ENCODE results near the gene GAMT. TPM values are rescaled to one million over a fixed set of nuclear protein-coding genes. Genes with fewer than 3 reads are reported as not detected.

GAMT gene
- total RNA-seq, 1 donor = 23.3 TPM

DNA sequence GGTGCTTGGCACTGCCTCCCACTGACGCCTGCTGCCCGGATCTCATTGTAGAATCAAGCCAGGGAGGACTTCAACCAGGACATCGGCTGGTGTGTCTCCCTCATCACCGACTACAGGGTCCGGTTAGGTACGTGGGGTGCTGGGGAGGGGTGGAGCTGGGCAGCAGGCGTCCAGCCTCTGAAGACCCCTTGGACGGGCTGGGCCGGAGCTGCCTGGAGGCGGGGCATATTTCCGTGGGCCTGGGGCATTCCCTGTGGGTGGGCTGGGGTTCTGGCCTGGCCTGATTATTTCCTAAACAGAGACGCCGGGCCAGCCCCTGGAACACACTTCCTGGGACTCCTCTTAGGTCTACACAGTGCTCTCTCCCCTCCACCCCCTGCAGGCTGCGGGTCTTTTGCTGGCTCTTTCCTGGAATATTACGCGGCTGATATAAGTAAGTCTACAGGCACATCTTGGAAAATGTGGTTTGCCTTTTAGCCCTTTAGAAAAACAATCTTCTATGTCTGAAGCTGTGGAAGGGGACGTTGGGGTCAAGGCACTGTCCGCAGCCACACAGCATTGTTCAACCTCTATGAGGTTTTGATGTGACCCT, 32.0 kb downstream of the GAMT start:
- H3K4me3 ChIP-seq (ENCODE audit: low read depth, low read length) = no peak overlapping the region
- DNase-seq (ENCODE audit: low read depth) = no peak
- TF ChIP-seq, protein P1, sequence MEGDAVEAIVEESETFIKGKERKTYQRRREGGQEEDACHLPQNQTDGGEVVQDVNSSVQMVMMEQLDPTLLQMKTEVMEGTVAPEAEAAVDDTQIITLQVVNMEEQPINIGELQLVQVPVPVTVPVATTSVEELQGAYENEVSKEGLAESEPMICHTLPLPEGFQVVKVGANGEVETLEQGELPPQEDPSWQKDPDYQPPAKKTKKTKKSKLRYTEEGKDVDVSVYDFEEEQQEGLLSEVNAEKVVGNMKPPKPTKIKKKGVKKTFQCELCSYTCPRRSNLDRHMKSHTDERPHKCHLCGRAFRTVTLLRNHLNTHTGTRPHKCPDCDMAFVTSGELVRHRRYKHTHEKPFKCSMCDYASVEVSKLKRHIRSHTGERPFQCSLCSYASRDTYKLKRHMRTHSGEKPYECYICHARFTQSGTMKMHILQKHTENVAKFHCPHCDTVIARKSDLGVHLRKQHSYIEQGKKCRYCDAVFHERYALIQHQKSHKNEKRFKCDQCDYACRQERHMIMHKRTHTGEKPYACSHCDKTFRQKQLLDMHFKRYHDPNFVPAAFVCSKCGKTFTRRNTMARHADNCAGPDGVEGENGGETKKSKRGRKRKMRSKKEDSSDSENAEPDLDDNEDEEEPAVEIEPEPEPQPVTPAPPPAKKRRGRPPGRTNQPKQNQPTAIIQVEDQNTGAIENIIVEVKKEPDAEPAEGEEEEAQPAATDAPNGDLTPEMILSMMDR (IDR thresholded peaks at IDR 0.05; ENCODE audit: insufficient read depth, low read depth, low read length) = no peak

DNA sequence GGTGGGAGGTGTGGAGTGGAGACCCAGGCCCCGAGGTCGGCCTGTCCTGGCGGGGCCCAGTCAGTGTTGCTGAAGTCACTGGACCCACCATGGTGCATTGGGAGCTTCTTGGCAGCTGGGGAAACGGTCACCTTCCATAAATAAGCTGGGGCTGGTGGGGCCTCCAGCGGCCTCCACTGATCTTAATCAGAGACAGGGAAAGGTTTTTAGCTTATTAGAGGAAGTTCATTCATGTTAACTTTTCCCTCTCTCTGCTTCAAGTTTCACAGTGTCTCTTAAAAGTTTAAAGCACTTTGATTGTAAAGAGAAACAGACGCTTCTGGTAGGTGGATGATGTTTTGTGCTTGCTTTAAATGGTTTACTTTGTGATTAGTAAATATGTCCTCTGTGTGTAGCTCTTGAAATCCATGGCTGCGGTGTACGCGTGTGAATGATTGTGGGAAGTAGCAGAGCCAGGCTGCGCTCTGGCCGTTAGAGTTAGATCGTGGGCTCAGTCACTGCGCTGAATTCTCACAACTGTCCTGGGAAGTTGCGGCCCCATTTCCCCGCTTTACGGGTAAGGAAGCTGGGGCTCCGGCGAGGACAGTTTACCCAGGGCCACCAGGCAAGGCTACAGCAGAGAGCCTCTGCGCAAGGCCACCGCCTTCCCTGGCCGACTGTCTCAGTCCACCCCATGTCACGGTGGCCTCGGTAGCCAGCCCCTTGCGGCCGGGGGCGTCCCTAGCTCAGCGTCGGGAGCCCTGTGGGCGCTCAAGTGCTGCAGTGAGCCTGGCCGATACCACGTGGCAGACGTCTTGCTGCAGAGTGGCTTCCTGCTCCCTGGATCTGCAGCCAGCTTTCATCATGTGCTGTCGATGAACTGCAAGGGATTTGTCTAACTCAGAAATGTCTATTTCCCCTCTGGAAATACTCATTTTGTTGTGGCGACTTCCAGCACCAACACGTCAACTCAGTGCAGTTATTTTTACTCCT, 34.2 kb downstream of the GAMT start:
- no peak for DNase-seq (ENCODE audit: low read depth)
- no peak overlapping the region for H3K4me3 ChIP-seq (ENCODE audit: low read depth, low read length)
- TF ChIP-seq, protein P1 (IDR thresholded peaks at IDR 0.05; ENCODE audit: insufficient read depth, low read depth, low read length) = no peak

DNA sequence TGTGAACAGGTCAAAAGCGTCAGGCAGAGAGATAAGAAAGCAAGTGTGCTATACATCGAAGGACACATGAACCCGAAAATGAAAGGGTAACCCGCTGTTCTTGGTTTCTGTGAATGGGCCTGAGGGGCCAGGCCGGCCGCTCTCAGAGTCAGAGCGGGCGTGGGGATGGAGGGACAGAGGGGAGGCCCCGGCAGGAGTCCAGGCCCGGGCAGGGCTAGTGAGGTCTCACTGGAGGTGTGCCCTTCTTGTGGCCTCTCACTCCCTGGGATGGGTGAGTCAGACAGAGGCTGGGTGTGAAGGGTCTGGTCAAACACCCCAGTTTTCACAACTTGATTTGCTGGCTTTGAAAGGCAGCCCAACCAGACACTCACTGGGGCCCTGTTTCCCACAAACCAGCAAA, 35.0 kb downstream of the GAMT start:
- no peak overlapping the region for H3K4me3 ChIP-seq (ENCODE audit: low read depth, low read length)
- DNase-seq (ENCODE audit: low read depth) = no peak
- TF ChIP-seq, protein P1 (IDR thresholded peaks at IDR 0.05; ENCODE audit: insufficient read depth, low read depth, low read length) = no peak

DNA sequence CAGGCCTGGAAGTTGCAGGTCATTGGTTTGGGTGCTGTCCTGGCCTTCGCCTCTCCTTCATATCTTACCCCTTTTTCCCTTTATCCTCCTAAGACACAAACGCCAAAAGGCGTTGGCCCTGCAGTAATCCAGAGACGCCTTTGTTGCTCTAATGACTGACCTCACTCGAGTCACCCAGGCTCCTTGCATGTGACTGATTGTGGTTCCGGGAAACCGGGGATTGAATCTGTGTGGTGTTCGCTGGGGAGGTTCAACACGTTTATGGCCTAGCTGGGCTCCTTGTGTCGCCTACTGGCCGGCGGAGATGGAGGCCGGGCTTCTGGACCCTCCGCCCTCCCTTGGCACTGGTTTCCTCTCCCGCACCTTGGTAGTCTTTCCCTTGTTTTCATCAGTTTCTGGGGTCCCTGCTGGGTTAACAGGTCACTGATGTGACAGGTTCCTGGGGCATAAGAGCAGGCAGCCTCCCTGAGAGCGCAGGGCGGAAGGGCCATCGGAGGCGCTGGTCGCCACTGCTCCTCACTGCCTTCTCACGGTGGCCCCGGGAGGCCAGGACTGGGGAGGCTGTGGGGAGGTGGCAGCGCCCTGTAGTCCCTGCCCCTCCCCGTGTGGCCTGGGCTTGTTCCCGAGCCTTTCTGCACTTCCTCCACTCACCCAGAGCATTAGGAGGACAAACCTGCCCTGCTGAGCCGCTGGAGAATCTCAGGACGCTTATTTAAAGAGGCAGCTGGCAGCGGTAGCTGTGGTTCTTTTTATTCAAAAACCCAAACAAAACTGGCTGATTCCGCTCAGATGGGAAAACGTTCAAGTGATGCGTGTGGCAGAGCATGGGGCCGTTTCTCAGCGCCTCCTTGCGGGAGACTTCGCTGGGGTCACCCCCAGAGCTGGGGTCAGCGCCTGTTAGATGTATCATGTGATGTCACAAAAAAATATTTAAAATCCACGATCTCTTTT, 35.7 kb downstream of the GAMT start:
- H3K4me3 ChIP-seq (ENCODE audit: low read depth, low read length) = no peak overlapping the region
- TF ChIP-seq, protein P1 (IDR thresholded peaks at IDR 0.05; ENCODE audit: insufficient read depth, low read depth, low read length) = no peak
- DNase-seq (ENCODE audit: low read depth) = no peak

DNA sequence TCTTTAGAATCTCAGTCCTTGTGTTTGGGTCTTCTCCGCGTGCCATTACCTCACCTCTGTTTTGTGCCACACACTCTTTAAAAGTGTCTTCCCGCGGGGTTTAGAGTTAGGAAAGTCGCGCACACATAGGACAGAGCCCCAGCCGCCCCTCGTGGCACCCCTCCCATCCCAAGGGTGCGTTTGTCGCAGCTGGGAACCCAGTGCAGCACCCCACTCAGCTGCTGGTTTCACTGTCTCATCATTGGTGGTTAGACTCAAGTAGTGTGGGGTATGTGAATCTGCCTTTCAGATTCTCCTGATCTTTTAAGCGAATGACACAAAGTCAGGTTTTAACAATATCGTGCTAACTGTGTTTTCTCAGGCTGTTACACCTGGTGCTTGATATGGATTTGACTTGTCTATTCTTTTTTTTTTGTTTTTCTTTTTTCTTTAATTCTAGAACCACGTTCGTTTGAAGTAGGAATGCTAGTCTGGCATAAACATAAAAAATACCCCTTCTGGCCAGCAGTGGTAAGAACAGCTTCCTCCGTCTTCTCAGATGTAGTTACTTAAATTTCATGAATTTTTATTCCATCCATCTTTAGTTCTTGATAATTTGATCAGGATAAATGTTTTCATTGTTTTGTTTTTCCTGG, 37.2 kb downstream of the GAMT start:
- no peak for DNase-seq (ENCODE audit: low read depth)
- TF ChIP-seq, protein P1 (IDR thresholded peaks at IDR 0.05; ENCODE audit: insufficient read depth, low read depth, low read length) = peak; percentile 18
- H3K4me3 ChIP-seq (ENCODE audit: low read depth, low read length) = no peak overlapping the region

DNA sequence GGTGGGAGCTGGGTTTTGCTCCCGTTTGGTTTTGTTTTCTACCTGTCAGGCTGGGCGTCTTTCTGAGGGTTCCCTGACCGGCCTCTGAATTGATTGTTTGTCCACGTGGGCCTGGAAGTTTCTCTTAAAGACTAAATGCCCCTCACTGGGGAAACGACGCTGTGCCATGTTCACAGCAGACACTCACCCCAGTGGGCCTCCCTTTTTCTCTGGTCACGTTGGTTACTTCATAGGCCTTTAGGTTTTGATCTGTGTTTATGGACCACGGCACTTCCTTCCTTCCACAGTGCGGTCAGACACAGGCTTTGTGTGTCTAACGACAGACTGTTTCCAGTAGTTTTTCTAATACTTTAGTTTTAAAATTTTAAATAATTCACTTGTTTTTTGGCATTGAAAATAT, 37.7 kb downstream of the GAMT start:
- no peak for DNase-seq (ENCODE audit: low read depth)
- TF ChIP-seq, protein P1 (IDR thresholded peaks at IDR 0.05; ENCODE audit: insufficient read depth, low read depth, low read length) = no peak
- H3K4me3 ChIP-seq (ENCODE audit: low read depth, low read length) = no peak overlapping the region
